Loucy (cell line): ENCODE measurements around the gene STK33.

Experiments used
- H2AFZ ChIP-seq: fragments of 200-600 bp; sonication (generic); 2 replicates; pipeline ENCODE4 v1.6.0; 2016; ENCODE audit warnings: antibody characterized with exemption, mild to moderate bottlenecking, low read length, moderate library complexity
- H3F3A ChIP-seq: fragments of 200-600 bp; 2 replicates; pipeline ENCODE4 v1.6.0; 2016; ENCODE audit warnings: antibody characterized with exemption, low read depth, mild to moderate bottlenecking
- H3K27me3 ChIP-seq: fragments of 200-600 bp; sonication (generic); 2 replicates; pipeline ENCODE4 v1.6.1; 2014; ENCODE audit warnings: low read length, mild to moderate bottlenecking; ENCODE audit not compliant: insufficient read depth, poor library complexity, severe bottlenecking
- H3K36me3 ChIP-seq: fragments of 200-600 bp; sonication (generic); 2 replicates; pipeline ENCODE4 v1.6.1; 2016; ENCODE audit warnings: low read length; ENCODE audit not compliant: insufficient read depth
- H3K4me1 ChIP-seq: fragments of 200-600 bp; sonication (generic); 2 replicates; pipeline ENCODE4 v1.5.1; 2014; ENCODE audit warnings: low read length, mild to moderate bottlenecking; ENCODE audit not compliant: insufficient read depth, poor library complexity, severe bottlenecking
- H3K4me2 ChIP-seq: fragments of 200-600 bp; sonication (generic); 2 replicates; pipeline ENCODE4 v1.6.0; 2014; ENCODE audit warnings: antibody characterized with exemption, low read length, low read depth, mild to moderate bottlenecking; ENCODE audit not compliant: poor library complexity, severe bottlenecking
- H3K4me3 ChIP-seq: fragments of 200-600 bp; sonication (generic); 2 replicates; pipeline ENCODE4 v1.5.1; 2014; ENCODE audit warnings: low read length, mild to moderate bottlenecking, mixed read lengths; ENCODE audit not compliant: poor library complexity, severe bottlenecking
- H3K79me2 ChIP-seq: fragments of 200-600 bp; sonication (generic); 2 replicates; pipeline ENCODE4 v1.6.1; 2014; ENCODE audit warnings: low read length; ENCODE audit not compliant: insufficient read depth
- H3K9ac ChIP-seq: fragments of 200-600 bp; sonication (generic); 2 replicates; pipeline ENCODE4 v1.6.0; 2014; ENCODE audit warnings: mild to moderate bottlenecking, low read depth, low read length, moderate library complexity; ENCODE audit not compliant: poor library complexity, severe bottlenecking
- H3K9me2 ChIP-seq: fragments of 200-600 bp; sonication (generic); replicated peaks from 2 replicates; pipeline ENCODE4 v1.6.1; 2016; ENCODE audit warnings: low read depth, low read length, mixed read lengths
- H3K9me3 ChIP-seq: fragments of 200-600 bp; sonication (generic); 2 replicates; pipeline ENCODE4 v1.6.1; 2014; ENCODE audit warnings: mild to moderate bottlenecking, antibody characterized with exemption, low read length, low read depth; ENCODE audit not compliant: insufficient read depth
- H4K20me1 ChIP-seq: fragments of 200-600 bp; sonication (generic); 2 replicates; pipeline ENCODE4 v1.6.0; 2014; ENCODE audit warnings: antibody characterized with exemption, low read length, mild to moderate bottlenecking; ENCODE audit not compliant: insufficient read depth, poor library complexity, severe bottlenecking
- EZH2phosphoT487 ChIP-seq: fragments of 200-600 bp; IDR thresholded peaks from 2 replicates; pipeline ENCODE4 v1.6.1; 2018; ENCODE audit warnings: antibody characterized with exemption, mild to moderate bottlenecking, moderate library complexity, borderline replicate concordance
- TF ChIP-seq, protein P1 (sequence below): fragments of 200-600 bp; sonication (generic); conservative IDR thresholded peaks from 2 replicates; pipeline ENCODE4 v1.5.1; 2014; ENCODE audit warnings: mild to moderate bottlenecking, antibody characterized with exemption, low read length

STK33 gene

DNA sequence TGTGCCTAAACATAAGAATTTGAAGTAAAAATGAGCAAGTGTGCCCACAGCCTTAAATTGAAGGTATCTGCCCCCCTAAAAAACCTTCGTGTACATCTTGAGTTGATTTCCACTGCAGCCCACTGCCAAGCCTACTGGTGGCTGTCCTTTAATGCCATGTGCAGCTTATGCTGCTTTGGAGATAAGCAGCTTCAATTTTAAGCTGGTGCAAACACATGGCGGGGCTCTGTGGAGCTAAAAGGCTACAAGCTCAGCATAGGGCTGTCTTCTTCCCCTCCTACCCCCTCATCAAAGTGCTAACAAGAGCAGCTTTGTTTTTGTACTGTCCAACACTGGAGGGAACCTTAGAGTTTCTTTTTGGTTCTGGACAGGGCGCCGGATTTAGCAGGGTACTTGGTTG lies 201.9 kb downstream of the STK33 start:
- Histone ChIP-seq H3F3A (no peaks in the 10 kb centered on the region), H3K27me3 (no peaks in the 10 kb centered on the region), H3K4me3 (no peak overlapping the region), H3K4me2 (no peak overlapping the region), H3K36me3 (peaks cover 5% of the 10 kb centered on the region; the same call in 1 of the 2 replicates), H3K79me2 (no peaks in the 10 kb centered on the region), H4K20me1 (no peaks in the 10 kb centered on the region), H3K9ac (no peak overlapping the region), H3K4me1 (no peaks in the 10 kb centered on the region), H3K9me3 (no peaks in the 10 kb centered on the region), H2AFZ (no peak overlapping the region), H3K9me2 (no peaks in the 10 kb centered on the region)
- TF ChIP-seq EZH2phosphoT487: no peak
- TF ChIP-seq, protein P1, sequence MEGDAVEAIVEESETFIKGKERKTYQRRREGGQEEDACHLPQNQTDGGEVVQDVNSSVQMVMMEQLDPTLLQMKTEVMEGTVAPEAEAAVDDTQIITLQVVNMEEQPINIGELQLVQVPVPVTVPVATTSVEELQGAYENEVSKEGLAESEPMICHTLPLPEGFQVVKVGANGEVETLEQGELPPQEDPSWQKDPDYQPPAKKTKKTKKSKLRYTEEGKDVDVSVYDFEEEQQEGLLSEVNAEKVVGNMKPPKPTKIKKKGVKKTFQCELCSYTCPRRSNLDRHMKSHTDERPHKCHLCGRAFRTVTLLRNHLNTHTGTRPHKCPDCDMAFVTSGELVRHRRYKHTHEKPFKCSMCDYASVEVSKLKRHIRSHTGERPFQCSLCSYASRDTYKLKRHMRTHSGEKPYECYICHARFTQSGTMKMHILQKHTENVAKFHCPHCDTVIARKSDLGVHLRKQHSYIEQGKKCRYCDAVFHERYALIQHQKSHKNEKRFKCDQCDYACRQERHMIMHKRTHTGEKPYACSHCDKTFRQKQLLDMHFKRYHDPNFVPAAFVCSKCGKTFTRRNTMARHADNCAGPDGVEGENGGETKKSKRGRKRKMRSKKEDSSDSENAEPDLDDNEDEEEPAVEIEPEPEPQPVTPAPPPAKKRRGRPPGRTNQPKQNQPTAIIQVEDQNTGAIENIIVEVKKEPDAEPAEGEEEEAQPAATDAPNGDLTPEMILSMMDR: no peak

DNA sequence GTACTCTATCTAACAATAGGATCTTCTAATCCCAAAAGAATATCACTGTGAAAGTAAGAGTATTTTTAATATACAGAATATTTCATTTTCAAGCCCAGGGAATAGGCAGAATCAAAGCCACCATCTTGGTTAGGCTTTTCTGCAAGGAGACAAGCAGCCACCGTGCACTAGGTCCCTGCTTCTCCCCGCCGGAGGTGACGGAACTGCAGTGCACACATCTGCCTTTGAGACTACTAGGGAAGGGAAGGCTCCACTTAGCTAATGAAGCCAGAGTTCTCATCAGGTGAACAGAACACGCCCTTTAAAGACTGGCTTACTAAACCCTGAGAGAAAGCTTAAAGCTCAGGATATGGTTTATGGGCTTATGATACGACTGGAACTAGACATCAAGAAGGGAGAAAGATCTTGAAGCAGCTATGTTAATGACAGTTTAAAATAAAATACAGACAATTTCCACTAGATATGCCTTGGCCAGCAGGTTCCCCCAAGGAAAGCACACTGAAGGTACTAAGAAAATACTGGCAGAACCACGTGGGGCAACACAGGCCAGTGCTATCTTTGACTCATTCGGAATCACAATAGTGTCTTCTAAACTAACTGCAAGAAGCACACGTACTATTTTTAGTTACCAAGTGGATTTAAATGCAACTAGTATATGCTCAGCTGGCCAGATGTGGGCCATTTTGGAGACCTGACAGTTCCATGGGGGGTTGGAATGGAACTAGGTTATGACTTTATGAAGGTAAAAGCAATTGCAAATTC lies 203.0 kb downstream of the STK33 start:
- TF ChIP-seq, protein P1: no peak
- no peak for TF ChIP-seq EZH2phosphoT487
- Histone ChIP-seq H3F3A (no peaks in the 10 kb centered on the region), H3K9ac (no peak overlapping the region), H3K4me2 (no peak overlapping the region), H3K36me3 (peaks cover 1% of the 10 kb centered on the region; the same call in 1 of the 2 replicates), H3K9me3 (no peaks in the 10 kb centered on the region), H3K27me3 (no peaks in the 10 kb centered on the region), H3K9me2 (no peaks in the 10 kb centered on the region), H3K79me2 (no peaks in the 10 kb centered on the region), H2AFZ (no peak overlapping the region), H3K4me1 (no peaks in the 10 kb centered on the region), H3K4me3 (no peak overlapping the region), H4K20me1 (no peaks in the 10 kb centered on the region)

DNA sequence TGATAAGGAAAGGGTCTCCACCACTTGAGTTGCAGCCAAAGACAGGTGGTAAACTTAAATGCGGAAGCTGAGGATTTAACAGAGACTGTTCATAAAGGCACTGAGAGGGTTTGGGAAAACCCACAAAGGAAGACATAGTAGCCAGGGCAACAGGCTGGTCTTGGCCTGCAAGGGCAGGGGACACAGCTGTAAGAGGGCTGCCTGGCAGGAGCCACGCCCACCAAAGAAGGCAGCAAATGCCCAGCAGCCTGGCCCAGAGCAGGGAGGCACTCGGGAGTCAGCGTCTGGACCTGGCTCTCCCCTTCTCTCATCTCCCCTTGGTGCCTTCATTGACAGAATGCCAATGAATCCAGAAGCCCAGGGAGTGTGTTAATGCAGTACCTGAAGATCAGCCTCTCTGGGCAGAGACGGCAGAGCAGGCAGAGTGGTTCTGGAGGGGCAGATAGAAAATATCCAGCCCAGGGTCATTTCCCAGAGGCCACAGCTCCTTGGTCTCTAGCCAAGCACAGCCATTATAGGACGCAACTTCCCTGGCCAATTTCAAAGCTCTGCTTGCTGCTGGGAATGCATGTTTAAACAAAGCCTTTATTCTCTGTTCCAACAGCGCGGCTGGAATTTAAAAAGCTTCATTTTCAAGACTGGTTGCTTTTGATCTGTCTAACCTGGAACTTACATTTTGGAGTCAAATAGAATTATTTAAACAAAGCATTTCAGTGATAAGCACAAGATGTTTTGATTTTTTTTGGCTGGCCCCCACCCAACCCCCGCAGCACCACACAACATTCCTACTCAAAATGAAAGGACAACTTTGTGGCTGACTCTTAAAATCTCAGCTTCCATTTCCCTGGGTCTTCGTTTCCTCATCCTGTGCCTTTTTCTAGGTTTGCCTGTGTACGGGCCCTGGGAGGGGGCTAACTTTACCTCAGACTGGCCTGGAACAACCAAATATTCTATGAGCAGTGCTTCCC lies 204.7 kb downstream of the STK33 start:
- no peaks in the 10 kb centered on the region for H4K20me1 ChIP-seq
- no peaks in the 10 kb centered on the region for H3K27me3 ChIP-seq
- H3K79me2 ChIP-seq: no peaks in the 10 kb centered on the region
- no peaks in the 10 kb centered on the region for H3K9me3 ChIP-seq
- no peaks in the 10 kb centered on the region for H3K9me2 ChIP-seq
- H3K4me3 ChIP-seq: no peak overlapping the region
- TF ChIP-seq, protein P1: no peak
- TF ChIP-seq EZH2phosphoT487: no peak
- no peaks in the 10 kb centered on the region for H3K36me3 ChIP-seq
- H3K4me2 ChIP-seq: no peak overlapping the region
- H2AFZ ChIP-seq: no peak overlapping the region
- no peaks in the 10 kb centered on the region for H3F3A ChIP-seq
- no peaks in the 10 kb centered on the region for H3K4me1 ChIP-seq
- no peak overlapping the region for H3K9ac ChIP-seq
